Astrocyte of the cerebellum (primary cell): ENCODE measurements around the gene GREM2.
A peak's percentile ranks its signal among the peaks of the same experiment; 100 is the strongest.

Source experiments
- DNase-seq: peaks from one replicate; pipeline ENCODE4 v3.0.0-alpha.2; 2011; ENCODE audit warnings: low read depth
- H3K4me3 ChIP-seq: 2 replicates; pipeline ENCODE4 v1.5.1; 2011; ENCODE audit warnings: mild to moderate bottlenecking, low read depth, low read length, moderate library complexity
- CTCF ChIP-seq: IDR thresholded peaks from 2 replicates; pipeline ENCODE4 v1.5.1; 2012; ENCODE audit warnings: low read length, low read depth, moderate library complexity, mild to moderate bottlenecking; ENCODE audit errors: missing control alignments
- in situ Hi-C: cut with HindIII; loops from 2 replicates; pipeline ENCODE4 v1.10.0; 2017; ENCODE audit warnings: low sequenced_read_pairs

The GREM2 gene

GRCh38 chr1:240619906-240620621 lies 8.1 kb upstream of the GREM2 start:
- H3K4me3 ChIP-seq = no peak overlapping the region
- DNase-seq = no peak
- no peak for TF ChIP-seq CTCF
- in situ Hi-C loops = no loop called here

GRCh38 chr1:240619357-240619756 lies 7.4 kb upstream of the GREM2 start:
- in situ Hi-C loops = no loop called here
- H3K4me3 ChIP-seq = no peak overlapping the region
- no peak for DNase-seq
- TF ChIP-seq CTCF = no peak

- no peak overlapping the region for H3K4me3 ChIP-seq
- TF ChIP-seq CTCF = no peak
- in situ Hi-C loops = no loop called here
- peak; percentile 18 for DNase-seq
Measured at GRCh38 chr1:240618946-240619345, 7.0 kb upstream of the GREM2 start.

GRCh38 chr1:240616018-240616417 lies 4.1 kb upstream of the GREM2 start:
- in situ Hi-C loops = no loop called here
- DNase-seq = no peak
- H3K4me3 ChIP-seq = no peak overlapping the region
- TF ChIP-seq CTCF = no peak

- no peak for TF ChIP-seq CTCF
- DNase-seq = peak; percentile 15
- in situ Hi-C loops = no loop called here
- H3K4me3 ChIP-seq = no peak overlapping the region
Measured at GRCh38 chr1:240613356-240614142, 1.6 kb upstream of the GREM2 start.

GRCh38 chr1:240612811-240613210 lies 856 bp upstream of the GREM2 start:
- in situ Hi-C loops = no loop called here
- H3K4me3 ChIP-seq = no peak overlapping the region
- no peak for DNase-seq
- no peak for TF ChIP-seq CTCF
